Midbrain (tissue), 1 donor: Measurements from ENCODE around the gene FABP7.
"Not testable (repeated sequence)": the region's sequence is repeated elsewhere in the genome, so short reads cannot be mapped to it uniquely, and the experiment has no call there.

Source experiments
- DNase-seq: peaks from one replicate; lab custom pipeline; 2025; lab: John Stamatoyannopoulos, UW

The FABP7 gene

GRCh38 chr6:122779667-122780066 lies at the start of gene FABP7:
FABP7 (plus strand) TSS chr6:122779716; CDS start chr6:122779795, 79 bp downstream.
- no peak for DNase-seq

DNA sequence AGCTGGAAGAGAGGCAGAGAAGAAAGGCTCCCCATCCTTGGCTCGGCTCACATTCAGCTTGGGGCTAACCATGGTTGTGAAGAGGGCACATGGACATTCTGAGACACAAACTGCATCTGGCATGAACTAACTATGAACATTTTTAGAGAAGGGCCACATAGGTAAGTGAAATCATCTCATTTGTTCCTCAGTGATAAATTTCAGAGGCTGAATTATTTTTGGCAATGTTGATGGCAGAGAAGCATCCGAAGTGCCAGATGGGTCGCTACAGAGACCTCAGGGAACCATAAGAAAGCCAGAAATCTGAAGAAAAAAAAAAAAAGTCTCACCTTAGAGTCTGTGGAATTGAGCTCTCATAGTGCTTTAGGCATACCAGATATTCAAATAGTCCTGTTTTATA lies 49.2 kb upstream of the FABP7 start:
- no peak for DNase-seq

DNA sequence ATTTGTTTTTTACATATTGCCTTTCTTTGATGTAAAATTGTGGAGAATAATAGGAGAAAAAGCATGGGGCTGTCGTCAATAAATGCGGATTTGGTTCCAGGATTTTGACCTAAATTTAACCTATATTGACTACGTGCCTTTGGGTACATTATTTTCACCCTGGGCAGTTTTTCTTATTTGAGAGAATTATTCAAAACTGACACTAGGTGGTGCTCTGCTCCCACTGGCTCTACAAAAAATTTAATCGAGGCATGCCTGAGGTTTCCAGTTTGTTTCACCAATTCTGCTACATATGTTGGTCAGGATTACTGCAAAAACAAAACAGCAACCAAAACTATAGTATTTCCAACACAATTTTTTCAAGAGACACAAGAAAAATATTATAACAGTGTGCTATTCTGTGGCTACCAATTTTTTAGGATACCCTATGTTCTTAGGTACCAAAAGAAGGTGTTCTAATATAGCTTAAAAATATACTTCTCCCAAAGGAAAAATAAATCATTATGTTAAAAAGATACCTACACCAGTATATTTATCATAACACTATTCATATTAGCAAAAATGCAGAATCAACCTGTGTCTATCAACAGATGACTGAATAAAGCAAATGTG lies 48.6 kb upstream of the FABP7 start:
- peak; percentile 46 for DNase-seq

DNA sequence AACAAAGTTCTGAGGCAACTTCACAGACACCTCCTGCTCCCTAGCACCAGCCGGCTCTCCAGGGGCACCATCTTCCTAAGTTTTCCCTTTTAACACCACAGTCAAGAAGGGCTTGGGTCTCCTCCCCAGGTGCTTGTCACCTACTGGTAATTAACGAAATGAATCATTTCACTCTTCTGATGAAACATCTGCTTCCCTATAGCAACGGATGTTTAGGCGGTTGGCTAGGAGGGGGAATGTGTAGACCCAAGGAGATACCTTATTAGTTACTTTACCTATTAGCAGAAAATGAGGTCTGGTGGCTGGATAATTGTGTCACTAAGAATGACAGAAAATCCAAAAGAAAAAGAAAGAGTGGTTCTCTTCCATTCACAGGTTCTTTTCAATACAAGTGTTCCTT lies 46.3 kb upstream of the FABP7 start:
- DNase-seq, result no peak

- DNase-seq, result no peak
These were observed 44.8 kb upstream of the FABP7 start for GRCh38 chr6:122734529-122735395.

- no peak for DNase-seq
These were observed 43.9 kb upstream of the FABP7 start for GRCh38 chr6:122735582-122735981.

DNA sequence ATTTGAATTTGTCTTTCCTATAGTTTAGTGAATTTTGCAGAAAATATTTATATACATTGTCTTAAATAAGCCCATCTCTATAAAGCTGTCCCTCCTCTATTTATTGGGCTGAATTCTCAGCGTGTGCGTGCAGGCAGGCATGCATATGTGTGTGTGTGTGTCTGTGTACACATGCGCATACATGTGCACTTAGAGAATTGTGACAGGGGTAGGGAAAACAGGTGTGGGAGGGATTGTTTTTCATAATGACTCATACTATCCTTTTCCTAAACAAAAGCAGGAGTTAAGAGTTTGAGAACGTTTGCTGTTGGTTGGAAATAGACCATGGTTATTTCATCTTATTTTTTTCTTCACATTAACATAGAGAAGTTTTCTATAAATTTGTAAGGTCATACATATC lies 43.4 kb upstream of the FABP7 start:
- no peak for DNase-seq

DNA sequence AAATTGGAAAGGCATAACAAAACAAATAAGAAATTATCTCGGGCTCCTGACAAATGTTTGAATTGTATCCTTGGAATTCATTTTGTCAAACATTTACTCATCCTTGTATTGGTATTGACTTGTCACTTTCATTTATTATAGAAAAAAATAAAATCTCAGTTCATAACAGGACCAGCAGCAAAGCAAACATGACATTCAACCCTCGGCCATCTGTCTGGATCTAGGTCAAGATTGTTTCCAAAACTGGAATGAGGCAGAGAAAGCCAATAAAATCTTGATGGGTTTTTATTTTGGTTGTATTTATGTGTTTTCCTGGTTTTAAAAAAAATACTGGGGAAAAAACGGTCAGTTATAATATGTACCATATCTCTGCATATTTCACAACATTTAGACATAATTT lies 42.9 kb upstream of the FABP7 start:
- no peak for DNase-seq

- DNase-seq, result no peak
These were observed 39.4 kb upstream of the FABP7 start for GRCh38 chr6:122740091-122740490.

- no peak for DNase-seq
These were observed 38.6 kb upstream of the FABP7 start for GRCh38 chr6:122740936-122741335.

DNA sequence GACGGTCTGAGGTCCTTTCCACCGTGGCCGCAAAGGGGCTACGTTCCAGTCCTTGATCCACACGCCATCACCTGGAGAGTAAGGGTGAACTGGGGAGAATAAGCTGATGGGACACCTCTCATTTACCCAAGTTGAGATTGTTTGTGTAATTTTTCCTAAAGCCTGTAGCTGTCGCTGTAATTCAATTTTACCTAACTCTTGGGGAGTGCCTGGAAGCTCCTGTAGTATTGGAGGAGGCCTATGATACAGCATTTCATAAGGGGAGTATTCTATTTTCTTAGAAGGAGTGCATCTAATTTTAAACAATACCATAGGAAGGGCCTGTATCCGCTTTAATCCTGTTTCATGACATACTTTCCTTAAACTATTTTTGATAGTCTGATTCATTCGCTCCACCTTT lies 35.3 kb upstream of the FABP7 start:
- DNase-seq, result peak; percentile 12

DNA sequence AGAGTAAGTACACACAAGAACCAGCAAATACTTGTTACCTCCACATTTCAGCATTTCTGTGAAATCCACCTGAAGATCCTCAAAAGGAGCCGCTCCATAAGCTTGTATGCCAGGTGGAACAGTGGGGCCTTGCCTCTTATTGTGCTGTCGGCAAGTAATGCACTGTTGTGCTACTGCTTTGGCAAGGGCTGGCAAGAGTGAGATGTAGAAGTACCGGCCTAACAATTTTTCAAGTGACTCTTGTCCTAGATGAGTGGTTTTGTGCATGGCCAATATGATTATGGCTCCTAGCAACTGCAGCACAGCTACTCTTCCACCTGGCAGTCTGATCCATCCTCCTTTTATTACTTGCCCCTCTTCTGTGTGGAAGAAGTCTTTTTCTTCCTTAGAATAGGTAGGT lies 34.7 kb upstream of the FABP7 start:
- not testable (repeated sequence) for DNase-seq

- DNase-seq, result no peak
These were observed 32.8 kb upstream of the FABP7 start for GRCh38 chr6:122746688-122747087.

GRCh38 chr6:122747573-122747972 lies 31.9 kb upstream of the FABP7 start:
- DNase-seq, result no peak

GRCh38 chr6:122748945-122749344 lies 30.6 kb upstream of the FABP7 start:
- DNase-seq, result not testable (repeated sequence)

- DNase-seq, result no peak
These were observed 30.0 kb upstream of the FABP7 start for GRCh38 chr6:122749451-122750050.

GRCh38 chr6:122751326-122751725 lies 28.2 kb upstream of the FABP7 start:
- DNase-seq, result no peak

DNA sequence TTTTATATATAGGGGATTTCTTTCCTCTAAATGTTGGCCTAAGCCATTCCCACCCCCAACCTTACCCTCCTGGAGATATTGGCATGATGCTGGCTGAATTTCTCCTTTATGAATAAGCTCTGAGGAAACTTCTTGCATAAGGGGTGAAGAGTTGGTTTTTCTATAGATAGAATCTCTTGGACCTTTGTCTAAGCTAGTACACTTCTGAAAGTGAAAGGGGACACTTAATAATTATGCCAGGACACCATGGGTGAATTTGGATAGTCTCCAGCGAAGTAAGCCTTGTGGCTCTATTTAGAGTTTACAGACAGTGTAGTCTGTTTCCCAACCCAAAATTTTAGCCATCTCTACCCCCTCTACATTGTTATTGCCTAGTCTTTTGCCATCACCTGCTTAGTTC lies 27.1 kb upstream of the FABP7 start:
- no peak for DNase-seq

DNA sequence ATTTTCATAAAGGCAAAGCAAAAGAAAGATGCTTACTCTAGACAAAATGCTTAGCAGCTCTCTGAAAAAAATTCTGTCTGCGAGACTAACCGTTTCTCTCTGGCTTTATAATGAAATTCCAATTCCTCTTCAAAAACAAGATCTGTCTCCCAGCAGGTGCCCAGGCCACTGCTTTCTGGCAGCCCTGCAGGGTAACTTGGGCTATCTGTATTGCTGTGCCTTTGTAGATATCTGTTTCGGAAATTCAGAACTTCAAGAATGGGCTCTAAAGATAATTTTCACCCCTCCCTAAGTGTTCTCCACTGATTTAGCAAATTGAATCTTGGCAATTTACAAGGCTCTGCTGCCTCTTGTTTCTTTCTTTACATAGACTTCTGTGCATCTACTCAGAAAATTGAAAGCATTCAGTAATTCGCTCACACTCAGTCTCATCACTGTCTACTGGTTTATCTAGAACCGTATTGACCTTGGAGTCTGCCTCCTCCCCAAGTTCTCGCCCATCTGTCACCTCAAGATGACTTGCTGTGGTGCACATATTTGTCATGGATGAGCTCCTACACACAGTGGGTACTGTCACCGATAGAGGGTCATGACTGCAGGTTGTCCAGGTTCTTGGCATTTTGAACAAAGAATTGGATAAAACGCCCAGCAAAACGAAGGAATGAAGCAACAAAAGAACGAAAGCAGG lies 26.4 kb upstream of the FABP7 start:
- no peak for DNase-seq

GRCh38 chr6:122753688-122754056 lies 25.8 kb upstream of the FABP7 start:
- DNase-seq, result no peak

DNA sequence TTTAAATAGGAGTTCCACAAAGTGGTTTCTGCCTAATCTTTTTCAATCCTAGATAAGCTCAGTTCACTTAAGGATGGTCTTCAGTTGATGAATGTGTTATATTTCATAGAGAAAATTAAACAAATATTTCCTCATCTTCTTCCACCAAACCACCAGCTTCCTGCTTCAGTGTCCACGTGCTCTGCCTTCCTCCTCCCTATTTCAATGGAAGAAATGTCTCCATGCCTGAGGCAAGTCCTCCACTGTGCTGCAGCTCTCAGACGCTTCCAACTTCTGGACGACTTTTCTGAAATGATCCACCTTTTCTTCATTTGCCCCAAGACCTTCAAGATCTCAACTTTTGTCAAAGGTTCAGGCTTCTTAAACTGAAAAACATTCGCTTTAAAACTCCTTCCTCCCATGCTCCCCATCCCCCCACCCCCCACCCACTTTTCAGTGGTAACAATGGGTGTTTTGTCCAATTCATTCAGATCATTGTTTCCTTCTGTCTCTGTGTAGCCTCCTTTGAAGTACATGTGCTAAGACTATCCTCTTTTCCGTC lies 25.3 kb upstream of the FABP7 start:
- DNase-seq, result no peak

GRCh38 chr6:122755901-122756300 lies 23.6 kb upstream of the FABP7 start:
- no peak for DNase-seq
